A673 (cell line): ENCODE measurements around the gene ALKBH1. TPM values are rescaled to one million over a fixed set of nuclear protein-coding genes. Genes with fewer than 3 reads are reported as not detected.

Experiments used
- BruUV-seq: library from RNA; stranded (reverse); fragments of 400-500 nt; replicated peaks from 2 replicates; lab custom pipeline; 2021; lab: Mats Ljungman, UMichigan
- CTCF ChIA-PET: fragments of 300-600 bp; sonication (Branson Sonifier 250); formaldehyde crosslinking; loops from one replicate; lab custom pipeline; 2022; ENCODE audit warnings: antibody characterized with exemption; lab: Charles Lee
- POLR2A ChIA-PET: fragments of 300-600 bp; sonication (Branson Sonifier 250); formaldehyde crosslinking; loops from one replicate; lab custom pipeline; 2022; ENCODE audit warnings: antibody characterized with exemption; ENCODE audit not compliant: low non-redundant PET; lab: Charles Lee
- DNase-seq: peaks from one replicate; pipeline ENCODE4 v3.0.0-alpha.2; 2015; ENCODE audit warnings: low spot score
- H3K27ac ChIP-seq: fragments of 200-600 bp; sonication (generic); 2 replicates; pipeline ENCODE4 v1.5.1; 2016; ENCODE audit warnings: mixed run types, low read depth, mild to moderate bottlenecking, mixed read lengths, antibody characterized with exemption, low read length; ENCODE audit not compliant: poor library complexity, severe bottlenecking
- H3K27me3 ChIP-seq: fragments of 200-600 bp; sonication (generic); replicated peaks from 2 replicates; pipeline ENCODE4 v1.6.1; 2017; ENCODE audit warnings: mixed run types, low read depth, mild to moderate bottlenecking, mixed read lengths, antibody characterized with exemption, low read length; ENCODE audit not compliant: insufficient read depth, poor library complexity
- H3K36me3 ChIP-seq: fragments of 200-600 bp; sonication (generic); 2 replicates; pipeline ENCODE4 v1.6.1; 2016; ENCODE audit warnings: mixed run types, mild to moderate bottlenecking, mixed read lengths, antibody characterized with exemption, low read length; ENCODE audit not compliant: insufficient read depth, poor library complexity, severe bottlenecking
- H3K4me1 ChIP-seq: fragments of 200-600 bp; sonication (generic); 2 replicates; pipeline ENCODE4 v1.6.1; 2017; ENCODE audit warnings: mixed run types, mild to moderate bottlenecking, mixed read lengths, antibody characterized with exemption, low read length; ENCODE audit not compliant: insufficient read depth, poor library complexity, severe bottlenecking
- H3K4me3 ChIP-seq: fragments of 200-600 bp; sonication (generic); 2 replicates; pipeline ENCODE4 v1.5.1; 2016; ENCODE audit warnings: low read depth, mixed run types, mild to moderate bottlenecking, mixed read lengths, low read length; ENCODE audit not compliant: poor library complexity, severe bottlenecking
- H3K9me3 ChIP-seq: fragments of 200-600 bp; sonication (generic); 2 replicates; pipeline ENCODE4 v1.6.1; 2016; ENCODE audit warnings: mixed run types, low read depth, mild to moderate bottlenecking, mixed read lengths, antibody characterized with exemption, low read length; ENCODE audit not compliant: poor library complexity, severe bottlenecking
- CTCF ChIP-seq: fragments of 300-800, 200-600 bp; sonication (generic); conservative IDR thresholded peaks from 2 replicates; pipeline ENCODE4 v1.5.1; 2017; ENCODE audit warnings: low read depth, mild to moderate bottlenecking, antibody characterized with exemption, low read length, moderate library complexity, mixed read lengths
- EZH2 ChIP-seq: fragments of 200-600 bp; sonication (generic); IDR thresholded peaks from 2 replicates; pipeline ENCODE4 v1.6.1; 2017; ENCODE audit warnings: borderline replicate concordance, low read depth, mild to moderate bottlenecking, mixed read lengths, antibody characterized with exemption, low read length; ENCODE audit not compliant: poor library complexity, severe bottlenecking
- intact Hi-C: fragments of 100-400 bp; cut with micrococcal nuclease; formaldehyde crosslinking; loops from one replicate; pipeline ENCODE4 v1.10.0; 2022; ENCODE audit not compliant: unreplicated experiment
- total RNA-seq: library from RNA; stranded (reverse); gene quantifications from 2 replicates; pipeline ENCODE4 v1.2.3, GENCODE V29; 2021

Gene ALKBH1
- total RNA-seq, 1 experiment from 2014 or later: 19.4 TPM

- CTCF ChIA-PET: no interaction called here
Measured at GRCh38 chr14:77674931-77675330, 32.9 kb downstream of the ALKBH1 start.

GRCh38 chr14:77673193-77673592, 34.6 kb downstream of the ALKBH1 start:
- ChIA-PET POLR2A (no interaction called here), CTCF (no interaction called here)

More at GRCh38 chr14:77674931-77675330, 32.9 kb downstream of the ALKBH1 start:
- no TSS peak for BruUV-seq
- Histone ChIP-seq H3K4me3 (no peak overlapping the region), H3K4me1 (no peaks in the 10 kb centered on the region), H3K27me3 (no peaks in the 10 kb centered on the region), H3K27ac (no peak overlapping the region), H3K36me3 (peaks cover 30% of the 10 kb centered on the region), H3K9me3 (no peaks in the 10 kb centered on the region)
- TF ChIP-seq EZH2 (no peak), CTCF (no peak)
- intact Hi-C loops: no loop called here
- DNase-seq: no peak
- POLR2A ChIA-PET: no interaction called here

GRCh38 chr14:77667331-77667730, 40.5 kb downstream of the ALKBH1 start:
- H3K27me3 ChIP-seq: no peaks in the 10 kb centered on the region
- intact Hi-C loops: no loop called here
- BruUV-seq: no TSS peak
- TF ChIP-seq CTCF (no peak), EZH2 (no peak)
- CTCF ChIA-PET: no interaction called here
- H3K4me3 ChIP-seq: no peak overlapping the region
- no peaks in the 10 kb centered on the region for H3K36me3 ChIP-seq
- POLR2A ChIA-PET: no interaction called here
- H3K4me1 ChIP-seq: no peaks in the 10 kb centered on the region
- H3K27ac ChIP-seq: no peak overlapping the region
- H3K9me3 ChIP-seq: no peaks in the 10 kb centered on the region
- no peak for DNase-seq

More at GRCh38 chr14:77673193-77673592, 34.6 kb downstream of the ALKBH1 start:
- Histone ChIP-seq H3K27ac (no peak overlapping the region), H3K27me3 (no peaks in the 10 kb centered on the region), H3K36me3 (peaks cover 26% of the 10 kb centered on the region), H3K9me3 (no peaks in the 10 kb centered on the region), H3K4me1 (no peaks in the 10 kb centered on the region), H3K4me3 (no peak overlapping the region)
- TF ChIP-seq EZH2 (no peak), CTCF (no peak)
- TSS peak; percentile 38 for BruUV-seq
- intact Hi-C loops: no loop called here
- DNase-seq: no peak
